Peyer's patch (tissue), 4 donors: ENCODE measurements around the gene ZCCHC14.

Experiments used
- POLR2A ChIP-seq, 2 donors: fragments of 450-650 bp; IDR thresholded peaks; one replicate each; pipeline ENCODE4 v1.5.1; 2017; ENCODE audit warnings: antibody characterized with exemption in 2 of 2, mild to moderate bottlenecking in 2 of 2, moderate library complexity in 2 of 2
- TF ChIP-seq, protein P1 (sequence below), 6 experiments: fragments of 450-650 bp in 4 of 6; fragments of 200-600 bp in 2 of 6; sonication (generic) in 1 of 6; IDR thresholded peaks; one replicate each; pipeline ENCODE4 v1.5.1; 2017 to 2019; ENCODE audit warnings: antibody characterized with exemption in 6 of 6, mild to moderate bottlenecking in 3 of 6, moderate library complexity in 1 of 6

DNA sequence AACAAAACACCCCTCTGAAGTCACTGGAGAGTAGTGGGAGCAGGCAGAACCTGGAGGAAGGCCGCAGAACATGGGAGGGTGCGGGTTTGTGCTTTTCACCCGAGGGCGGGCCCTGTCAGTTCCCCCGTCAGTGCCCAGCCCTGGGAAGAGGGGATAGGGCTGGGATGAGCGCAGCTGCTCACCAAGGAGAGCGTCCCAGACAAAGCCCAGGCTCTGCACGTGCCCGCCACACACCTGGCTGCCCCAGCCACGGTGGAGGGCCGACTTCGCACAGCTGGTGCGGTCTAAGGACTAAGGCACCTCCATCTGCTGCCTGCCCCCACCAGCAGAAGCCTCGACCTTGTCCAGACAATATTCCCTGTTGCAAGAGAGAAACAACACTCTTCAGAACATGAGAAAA, 39.5 kb downstream of the ZCCHC14 start:
- TF ChIP-seq POLR2A (IDR thresholded peaks at IDR 0.05) = no peak
- TF ChIP-seq, protein P1, sequence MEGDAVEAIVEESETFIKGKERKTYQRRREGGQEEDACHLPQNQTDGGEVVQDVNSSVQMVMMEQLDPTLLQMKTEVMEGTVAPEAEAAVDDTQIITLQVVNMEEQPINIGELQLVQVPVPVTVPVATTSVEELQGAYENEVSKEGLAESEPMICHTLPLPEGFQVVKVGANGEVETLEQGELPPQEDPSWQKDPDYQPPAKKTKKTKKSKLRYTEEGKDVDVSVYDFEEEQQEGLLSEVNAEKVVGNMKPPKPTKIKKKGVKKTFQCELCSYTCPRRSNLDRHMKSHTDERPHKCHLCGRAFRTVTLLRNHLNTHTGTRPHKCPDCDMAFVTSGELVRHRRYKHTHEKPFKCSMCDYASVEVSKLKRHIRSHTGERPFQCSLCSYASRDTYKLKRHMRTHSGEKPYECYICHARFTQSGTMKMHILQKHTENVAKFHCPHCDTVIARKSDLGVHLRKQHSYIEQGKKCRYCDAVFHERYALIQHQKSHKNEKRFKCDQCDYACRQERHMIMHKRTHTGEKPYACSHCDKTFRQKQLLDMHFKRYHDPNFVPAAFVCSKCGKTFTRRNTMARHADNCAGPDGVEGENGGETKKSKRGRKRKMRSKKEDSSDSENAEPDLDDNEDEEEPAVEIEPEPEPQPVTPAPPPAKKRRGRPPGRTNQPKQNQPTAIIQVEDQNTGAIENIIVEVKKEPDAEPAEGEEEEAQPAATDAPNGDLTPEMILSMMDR (IDR thresholded peaks at IDR 0.05) = no peak
